Measurements from ENCODE around the gene VAV2. TPM values are rescaled to one million over a fixed set of nuclear protein-coding genes. Genes with fewer than 3 reads are reported as not detected.
A peak's percentile ranks its signal among the peaks of the same experiment; 100 is the strongest.

VAV2 gene
- total RNA-seq, 4 donors from 2014 or later, result 4.7 to 42.2 (median 15.8) TPM

GRCh38 chr9:133762488-133763271 lies 229.4 kb downstream of the VAV2 start:
- DNase-seq, result peak in 1 of 2 donors; percentile 12
- Histone ChIP-seq H3K36me3 (no peaks in the 10 kb centered on the region), H3K27me3 (no peaks in the 10 kb centered on the region), H3K9me3 (peaks cover 0 to 10% of the 10 kb centered on the region in 2 donors), H3K4me3 (no peak overlapping the region), H3K4me1 (no peaks in the 10 kb centered on the region), H3K27ac (no peak overlapping the region)
- intact Hi-C loops (cut with DNase I; ENCODE audit: low total_unique reads), result no loop called here
- TF ChIP-seq POLR2A (IDR thresholded peaks at IDR 0.05) (no peak), CTCF (IDR thresholded peaks at IDR 0.05) (no peak)

- DNase-seq, result peak in 1 of 2 donors; percentile 7
Observed at GRCh38 chr9:133761641-133762248, 230.4 kb downstream of the VAV2 start.

GRCh38 chr9:133760713-133761290 lies 231.3 kb downstream of the VAV2 start:
- H3K27me3 ChIP-seq, result no peaks in the 10 kb centered on the region
- no peaks in the 10 kb centered on the region for H3K36me3 ChIP-seq
- peak in 1 of 2 donors; percentile 10 for DNase-seq
- no peak overlapping the region for H3K4me3 ChIP-seq
- no peaks in the 10 kb centered on the region for H3K9me3 ChIP-seq
- TF ChIP-seq CTCF (IDR thresholded peaks at IDR 0.05) (no peak), POLR2A (IDR thresholded peaks at IDR 0.05) (no peak)
- intact Hi-C loops (cut with DNase I; ENCODE audit: low total_unique reads), result no loop called here
- no peak overlapping the region for H3K27ac ChIP-seq
- no peaks in the 10 kb centered on the region for H3K4me1 ChIP-seq

More at GRCh38 chr9:133761641-133762248, 230.4 kb downstream of the VAV2 start:
- Histone ChIP-seq H3K36me3 (no peaks in the 10 kb centered on the region), H3K4me1 (no peaks in the 10 kb centered on the region), H3K27me3 (no peaks in the 10 kb centered on the region), H3K27ac (no peak overlapping the region), H3K9me3 (peaks cover 0 to under 1% of the 10 kb centered on the region in 2 donors), H3K4me3 (no peak overlapping the region)
- intact Hi-C loops (cut with DNase I; ENCODE audit: low total_unique reads), result no loop called here
- no peak for TF ChIP-seq CTCF (IDR thresholded peaks at IDR 0.05)

GRCh38 chr9:133759946-133760345 lies 232.2 kb downstream of the VAV2 start:
- Histone ChIP-seq H3K4me1 (no peaks in the 10 kb centered on the region), H3K9me3 (no peaks in the 10 kb centered on the region), H3K27me3 (no peaks in the 10 kb centered on the region), H3K36me3 (no peaks in the 10 kb centered on the region), H3K4me3 (no peak overlapping the region), H3K27ac (no peak overlapping the region)
- TF ChIP-seq POLR2A (IDR thresholded peaks at IDR 0.05) (no peak), CTCF (IDR thresholded peaks at IDR 0.05) (no peak)
- intact Hi-C loops (cut with DNase I; ENCODE audit: low total_unique reads), result no loop called here
- DNase-seq, result no peak

Measured in uterus (tissue), 4 donors.